T-helper 17 cell (primary cell): ENCODE data around the gene HSP90AB1. TPM values are rescaled to one million over a fixed set of nuclear protein-coding genes. Genes with fewer than 3 reads are reported as not detected.

ENCODE experiments used
- ATAC-seq: fragments of 150-1000 bp; cut with Tn5 transposase; 2 replicates; pipeline ENCODE4 v1.10.0; 2021; ENCODE audit warnings: mild to moderate bottlenecking, moderate library complexity
- DNase-seq, 3 donors: peaks; one replicate each; pipeline versions ENCODE4 v3.0.0 to v3.0.0-alpha.2; 2020 to 2021
- H3K9me3 ChIP-seq: one replicate; pipeline ENCODE4 v1.7.0; 2013; ENCODE audit warnings: low read length, mild to moderate bottlenecking; ENCODE audit not compliant: control insufficient read depth, poor library complexity, severe bottlenecking
- H3K27ac Mint-ChIP-seq: one replicate; pipeline ENCODE4 v1.8.0; 2022; ENCODE audit warnings: mild to moderate bottlenecking, moderate library complexity, mixed read lengths
- H3K27me3 Mint-ChIP-seq: one replicate; pipeline ENCODE4 v1.8.0; 2022; ENCODE audit warnings: mixed read lengths
- H3K36me3 Mint-ChIP-seq: one replicate; pipeline ENCODE4 v1.8.0; 2022; ENCODE audit warnings: low read depth, mixed read lengths
- H3K4me1 Mint-ChIP-seq: one replicate; pipeline ENCODE4 v1.8.0; 2022; ENCODE audit warnings: mild to moderate bottlenecking, mixed read lengths
- H3K4me3 Mint-ChIP-seq: one replicate; pipeline ENCODE4 v1.8.0; 2022; ENCODE audit warnings: mild to moderate bottlenecking, moderate library complexity, mixed read lengths
- total RNA-seq, 4 donors: library from RNA in 2 of 4; stranded (reverse) in 2 of 4; gene quantifications; one replicate each; pipeline ENCODE4 v1.2.3 and lab custom pipeline; 2022 to 2026

The HSP90AB1 gene
- total RNA-seq, 2 donors from 2014 or later: 454 to 478 TPM

DNA sequence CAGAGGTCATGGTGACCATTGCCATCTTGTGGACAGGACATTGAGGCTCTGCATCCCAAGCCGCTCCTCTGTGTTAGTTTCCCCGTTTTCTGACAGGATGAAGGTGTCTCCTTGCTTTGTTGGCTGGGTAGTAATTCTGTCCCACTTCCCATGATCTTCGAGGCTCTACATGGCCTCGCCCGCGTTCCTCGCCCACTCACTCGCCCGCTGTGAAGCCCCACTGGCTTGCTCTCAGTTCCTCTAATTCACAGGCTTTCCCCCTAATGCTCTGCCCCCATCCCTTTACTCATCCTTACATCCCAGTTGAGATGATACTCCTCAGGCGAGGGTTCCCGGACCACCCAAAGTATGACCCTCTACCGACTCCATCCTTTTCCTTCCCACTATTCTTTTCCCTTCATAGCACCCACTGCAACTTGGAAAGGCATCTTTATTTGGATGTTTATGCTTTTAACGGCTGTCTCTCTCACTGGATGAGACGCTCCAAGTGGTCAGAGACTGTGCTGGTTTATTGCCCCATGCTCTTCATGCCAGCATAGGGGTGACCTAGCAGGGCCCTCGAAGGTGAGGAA lies 10.9 kb downstream of the HSP90AB1 start:
- Mint-ChIP-seq H3K27ac (peak overlapping the region; percentile 98), H3K4me3 (peak overlapping the region; percentile 92), H3K36me3 (peaks cover 13% of the 10 kb centered on the region), H3K27me3 (no peaks in the 10 kb centered on the region), H3K4me1 (peaks cover 58% of the 10 kb centered on the region)
- ATAC-seq (peak; percentile 7), DNase-seq (no peak)
- H3K9me3 ChIP-seq: no peaks in the 10 kb centered on the region

DNA sequence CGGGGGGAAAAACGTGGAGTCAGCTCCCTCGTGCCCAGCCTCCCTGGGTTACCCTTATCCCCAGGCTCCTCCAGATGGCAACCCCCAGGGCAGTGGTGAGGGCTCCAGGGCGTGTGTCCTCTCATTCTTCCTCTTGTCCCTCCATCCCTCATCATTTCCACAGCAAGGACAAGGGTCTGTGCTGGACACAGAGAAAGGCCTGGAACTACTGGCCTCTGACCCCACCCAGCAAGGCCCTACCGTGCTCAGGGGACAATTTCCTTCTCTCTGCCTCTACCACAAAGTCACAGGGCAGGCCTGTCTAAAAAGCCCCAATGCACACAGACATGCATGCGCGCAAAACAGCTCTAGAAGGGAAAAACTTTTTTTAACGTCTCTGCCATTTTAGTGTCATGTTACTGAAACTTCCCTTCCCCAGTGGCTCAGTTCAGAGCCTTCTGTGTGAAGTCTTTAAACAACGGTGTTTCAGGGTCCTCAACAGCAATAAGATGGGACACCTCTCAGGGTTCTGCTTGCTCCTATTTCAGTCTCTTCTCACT lies 11.5 kb downstream of the HSP90AB1 start:
- H3K9me3 ChIP-seq: no peaks in the 10 kb centered on the region
- H3K27me3 Mint-ChIP-seq: no peaks in the 10 kb centered on the region
- H3K4me1 Mint-ChIP-seq: peaks cover 59% of the 10 kb centered on the region
- H3K27ac Mint-ChIP-seq: peak overlapping the region; percentile 98
- DNase-seq (no peak), ATAC-seq (no peak)
- peaks cover 13% of the 10 kb centered on the region for H3K36me3 Mint-ChIP-seq
- H3K4me3 Mint-ChIP-seq: peak overlapping the region; percentile 92

DNA sequence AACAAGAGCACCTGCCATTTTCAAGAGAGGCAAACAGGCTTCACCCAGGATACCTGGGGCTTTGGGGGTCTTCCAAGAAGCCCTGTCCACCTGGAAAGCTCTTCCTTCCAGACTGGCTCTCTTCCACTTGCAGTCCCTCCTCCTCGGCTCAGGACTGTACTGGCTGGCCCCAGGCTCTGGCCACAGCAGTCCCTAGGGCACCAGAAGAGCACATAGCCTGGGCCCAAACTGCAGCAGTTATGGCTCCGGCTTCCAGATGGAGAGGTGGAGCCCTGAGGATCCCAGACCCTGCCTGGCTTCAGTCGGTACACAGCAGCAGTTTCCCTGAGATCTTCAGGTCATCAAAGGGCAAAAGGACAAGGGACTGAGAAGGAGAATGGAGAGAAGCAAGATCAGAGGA lies 12.0 kb downstream of the HSP90AB1 start:
- H3K27ac Mint-ChIP-seq: peak overlapping the region; percentile 98
- H3K4me3 Mint-ChIP-seq: peak overlapping the region; percentile 92
- peaks cover 62% of the 10 kb centered on the region for H3K4me1 Mint-ChIP-seq
- ATAC-seq (no peak), DNase-seq (no peak)
- peaks cover 13% of the 10 kb centered on the region for H3K36me3 Mint-ChIP-seq
- no peaks in the 10 kb centered on the region for H3K9me3 ChIP-seq
- H3K27me3 Mint-ChIP-seq: no peaks in the 10 kb centered on the region

DNA sequence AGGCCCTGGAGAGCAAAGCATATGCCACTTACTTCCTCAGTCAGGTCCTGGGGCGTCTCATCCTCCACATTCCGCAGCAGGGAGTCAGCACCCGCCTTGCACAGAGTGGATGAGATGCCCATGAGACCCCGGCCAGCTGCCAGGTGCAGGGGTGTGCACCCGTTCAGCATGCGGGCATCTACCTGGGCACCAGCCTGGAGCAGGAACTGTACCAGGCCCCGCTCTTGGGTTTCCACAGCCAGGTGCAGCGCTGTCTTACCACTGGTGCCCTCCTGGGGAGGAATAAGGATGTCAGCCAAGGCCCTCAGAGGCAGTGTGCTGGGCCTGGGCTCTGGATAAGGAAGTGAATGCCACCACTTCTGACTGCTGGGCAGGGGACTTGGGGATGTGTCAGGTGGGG lies 13.1 kb downstream of the HSP90AB1 start:
- no peaks in the 10 kb centered on the region for H3K9me3 ChIP-seq
- ATAC-seq: no peak
- peaks cover 10% of the 10 kb centered on the region for H3K36me3 Mint-ChIP-seq
- H3K27ac Mint-ChIP-seq: peak overlapping the region; percentile 98
- H3K27me3 Mint-ChIP-seq: no peaks in the 10 kb centered on the region
- peak overlapping the region; percentile 25 for H3K4me3 Mint-ChIP-seq
- H3K4me1 Mint-ChIP-seq: peaks cover 61% of the 10 kb centered on the region
- no peak for DNase-seq

DNA sequence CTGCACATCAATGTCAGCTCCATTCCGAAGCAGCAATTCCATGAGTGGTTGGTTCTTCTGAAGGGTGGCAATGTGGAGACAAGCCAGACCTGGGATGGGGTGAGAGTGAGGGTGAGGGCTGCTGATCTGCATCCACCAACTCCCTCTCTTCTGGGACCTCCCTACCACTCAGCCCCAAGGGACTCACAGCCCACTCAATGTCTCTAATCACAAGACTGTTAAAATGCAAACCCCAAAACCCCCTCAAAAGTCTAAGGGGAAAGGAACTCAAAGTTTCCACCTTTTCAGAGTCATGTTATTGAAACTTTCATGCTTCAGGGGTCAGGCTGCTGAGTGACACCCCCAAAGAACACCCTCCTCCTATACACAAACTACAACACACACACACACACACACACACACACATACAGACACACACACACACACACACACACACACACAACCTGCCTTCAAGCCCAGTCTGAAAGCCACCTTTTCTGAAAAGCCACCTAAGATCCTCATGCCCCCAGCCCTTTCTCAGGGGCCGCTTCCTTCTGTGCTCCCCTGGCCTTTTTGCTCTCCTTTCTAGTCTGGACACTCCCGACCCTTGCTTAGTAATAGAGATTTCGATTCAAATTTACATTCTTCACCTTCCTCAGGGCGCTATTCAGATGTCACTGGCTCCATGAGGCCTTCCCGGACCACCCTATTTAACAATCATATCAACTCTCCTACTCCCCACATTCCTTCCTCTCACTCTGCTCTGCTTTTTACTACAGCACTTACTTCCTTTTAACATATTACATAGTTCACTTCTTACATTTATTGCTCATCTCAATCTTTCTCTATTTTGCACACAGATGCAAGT lies 13.8 kb downstream of the HSP90AB1 start:
- H3K27me3 Mint-ChIP-seq: no peaks in the 10 kb centered on the region
- peaks cover 10% of the 10 kb centered on the region for H3K36me3 Mint-ChIP-seq
- no peaks in the 10 kb centered on the region for H3K9me3 ChIP-seq
- H3K4me1 Mint-ChIP-seq: peaks cover 56% of the 10 kb centered on the region
- no peak for DNase-seq
- no peak for ATAC-seq
- peak overlapping the region; percentile 71 for H3K4me3 Mint-ChIP-seq
- peak overlapping the region; percentile 98 for H3K27ac Mint-ChIP-seq

DNA sequence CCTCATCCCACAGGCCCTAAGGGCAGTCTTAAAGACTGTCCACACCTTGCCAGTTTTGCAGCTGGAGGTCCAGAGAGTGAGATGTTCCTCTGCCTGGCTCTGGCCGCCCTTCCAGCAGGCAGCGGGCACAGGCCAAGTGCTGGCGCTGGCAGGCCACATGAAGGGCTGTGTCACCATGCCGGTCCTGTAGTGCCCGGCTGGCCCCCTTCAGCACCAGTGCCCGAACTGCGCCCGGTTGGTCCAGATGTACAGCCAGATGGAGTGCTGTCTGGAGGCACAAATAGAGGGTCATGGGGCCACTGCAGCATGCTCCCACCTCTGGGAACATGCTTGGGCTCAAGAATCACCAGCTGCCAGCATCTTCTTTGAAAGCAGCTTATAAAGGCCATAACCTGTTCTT lies 14.7 kb downstream of the HSP90AB1 start:
- Mint-ChIP-seq H3K4me1 (peaks cover 49% of the 10 kb centered on the region), H3K4me3 (peak overlapping the region; percentile 71), H3K27me3 (no peaks in the 10 kb centered on the region), H3K36me3 (peaks cover 10% of the 10 kb centered on the region), H3K27ac (peak overlapping the region; percentile 99)
- DNase-seq: no peak
- ATAC-seq: no peak
- no peaks in the 10 kb centered on the region for H3K9me3 ChIP-seq

DNA sequence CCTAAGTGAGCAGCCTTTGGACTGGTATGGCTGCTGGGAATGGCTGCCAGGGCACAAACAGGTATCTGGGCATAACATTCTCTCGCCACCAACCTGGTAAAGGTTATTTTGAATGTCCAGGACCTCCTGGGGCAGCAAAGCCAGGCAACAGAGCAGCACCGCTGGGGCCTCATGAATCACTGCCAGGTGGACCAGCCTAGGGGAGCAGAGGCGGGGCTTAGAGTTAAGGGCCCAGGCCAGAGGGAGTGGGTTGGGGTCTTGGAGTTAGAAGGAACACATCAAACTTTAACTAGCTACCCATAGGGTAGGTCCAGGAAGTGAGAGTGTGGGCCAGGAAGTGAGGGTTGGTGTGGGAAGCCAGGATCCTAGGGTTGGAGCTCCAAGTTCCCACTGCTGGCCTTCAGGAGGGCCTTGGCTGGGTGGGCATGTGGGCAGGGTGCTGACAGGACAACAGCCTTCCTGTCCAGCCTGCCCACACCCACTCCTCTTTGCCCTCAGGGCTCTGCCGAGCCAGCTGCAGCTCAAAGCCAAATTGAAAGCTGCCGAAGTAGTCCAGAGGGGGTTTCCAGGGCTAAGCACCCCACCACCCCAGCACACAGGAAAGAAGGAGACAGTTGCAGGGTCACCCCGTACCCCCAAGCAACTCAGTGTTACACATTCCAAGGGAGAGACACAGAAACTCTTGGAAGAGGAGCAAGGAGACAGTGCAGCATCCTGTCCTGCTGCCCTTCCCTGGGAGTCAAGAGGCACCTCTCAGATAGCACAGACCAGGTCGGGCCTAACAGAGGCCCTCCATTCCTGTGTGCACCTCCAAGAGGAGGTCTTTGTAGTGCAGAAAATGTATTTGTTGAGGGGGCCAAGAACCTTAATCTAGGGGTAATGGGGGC lies 15.8 kb downstream of the HSP90AB1 start:
- Mint-ChIP-seq H3K27ac (peak overlapping the region; percentile 99), H3K4me1 (peaks cover 47% of the 10 kb centered on the region), H3K4me3 (peak overlapping the region; percentile 98), H3K27me3 (no peaks in the 10 kb centered on the region), H3K36me3 (peaks cover 9% of the 10 kb centered on the region)
- DNase-seq (no peak), ATAC-seq (peak; percentile 16)
- H3K9me3 ChIP-seq: no peaks in the 10 kb centered on the region

DNA sequence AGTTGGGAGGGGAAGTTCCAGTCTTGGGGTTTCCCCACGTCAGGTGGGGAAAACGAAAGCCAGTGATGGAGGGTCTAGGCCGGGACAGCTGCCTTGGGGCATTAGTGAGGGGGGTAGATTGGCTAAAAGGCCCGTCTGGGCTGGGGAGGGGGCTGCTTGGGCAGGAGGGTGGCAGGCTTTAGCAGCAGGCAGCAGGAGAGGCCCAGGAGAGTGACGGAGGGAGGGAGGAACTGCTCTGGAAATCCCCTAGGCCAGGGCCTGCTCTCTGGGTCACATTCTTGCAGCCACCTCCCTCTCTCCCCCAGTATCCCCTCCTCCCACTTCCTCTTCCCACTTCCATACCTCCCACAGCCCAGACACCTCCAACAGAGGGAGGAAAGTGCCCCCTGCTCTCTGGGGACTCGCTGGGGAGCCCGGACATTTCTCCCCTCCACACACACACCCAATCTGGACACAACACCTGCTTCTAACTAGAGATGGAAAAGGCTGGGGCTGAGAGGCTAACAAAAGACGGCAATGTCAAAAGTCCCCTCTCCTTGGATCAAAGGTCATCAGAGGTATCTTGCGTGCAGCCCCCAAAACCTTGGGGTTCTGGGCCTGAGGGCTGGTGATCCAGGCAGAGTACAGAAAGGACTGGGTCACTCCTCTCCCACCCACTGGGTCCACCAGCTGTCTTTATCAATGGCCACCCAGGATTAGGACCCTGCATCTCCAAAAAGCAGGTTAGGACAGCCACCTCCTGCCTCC lies 16.6 kb downstream of the HSP90AB1 start:
- H3K4me3 Mint-ChIP-seq: peak overlapping the region; percentile 98
- H3K4me1 Mint-ChIP-seq: peaks cover 43% of the 10 kb centered on the region

DNA sequence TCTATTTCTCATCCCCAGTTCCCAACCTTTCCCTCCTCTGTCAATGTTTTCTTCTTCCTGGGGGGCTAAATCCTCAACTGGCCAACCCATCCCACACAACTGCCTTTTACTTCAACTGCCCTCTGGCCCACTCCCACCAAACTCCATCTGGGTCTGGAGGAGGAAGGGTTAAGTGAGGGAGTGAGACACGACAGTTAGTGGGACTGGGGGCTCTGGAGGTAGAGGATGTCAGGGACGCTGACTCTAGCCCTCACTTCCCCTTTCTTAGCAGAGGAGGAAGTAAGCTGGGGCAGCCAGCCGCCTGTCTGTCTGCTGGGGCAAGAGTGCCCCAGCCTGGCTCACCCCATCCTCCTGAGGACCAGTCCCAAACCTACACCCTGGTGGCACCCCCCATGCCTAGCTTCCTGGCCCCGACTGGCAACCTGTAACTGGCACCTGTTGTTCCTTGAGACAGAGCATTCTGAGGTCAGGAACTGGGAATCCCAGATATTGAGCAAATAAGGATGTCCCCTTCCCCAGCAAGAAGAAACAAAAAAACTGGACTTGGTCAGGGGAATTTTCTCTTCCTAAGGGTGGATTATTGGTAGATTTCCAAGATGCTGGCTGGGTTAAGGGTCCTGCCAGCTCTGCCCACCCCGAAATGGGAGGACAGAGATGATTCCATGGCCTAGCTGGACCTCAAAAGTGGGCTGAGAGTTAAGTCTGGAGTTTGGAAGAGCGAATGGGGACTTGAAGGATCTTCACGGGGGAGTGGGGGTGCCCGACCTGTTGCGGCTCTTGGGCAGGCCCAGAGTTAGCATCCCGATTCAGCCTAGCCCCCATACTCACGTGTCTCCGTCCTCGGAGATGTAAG lies 17.5 kb downstream of the HSP90AB1 start:
- ATAC-seq (peak; percentile 18), DNase-seq (peak in 2 of 3 donors; percentile 30 to 31)
- peaks cover 41% of the 10 kb centered on the region for H3K4me1 Mint-ChIP-seq
- H3K9me3 ChIP-seq: no peaks in the 10 kb centered on the region
- peaks cover 13% of the 10 kb centered on the region for H3K27me3 Mint-ChIP-seq
- H3K4me3 Mint-ChIP-seq: peak overlapping the region; percentile 98
- H3K27ac Mint-ChIP-seq: peak overlapping the region; percentile 99
- H3K36me3 Mint-ChIP-seq: peaks cover 6% of the 10 kb centered on the region

More for the DNA sequence above, 16.6 kb downstream of the HSP90AB1 start:
- peaks cover 6% of the 10 kb centered on the region for H3K36me3 Mint-ChIP-seq
- peak; percentile 44 for ATAC-seq
- H3K27ac Mint-ChIP-seq: peak overlapping the region; percentile 99
- peak in 2 of 3 donors; percentile 44 to 47 for DNase-seq
- H3K27me3 Mint-ChIP-seq: peaks cover 4% of the 10 kb centered on the region
- H3K9me3 ChIP-seq: no peaks in the 10 kb centered on the region

DNA sequence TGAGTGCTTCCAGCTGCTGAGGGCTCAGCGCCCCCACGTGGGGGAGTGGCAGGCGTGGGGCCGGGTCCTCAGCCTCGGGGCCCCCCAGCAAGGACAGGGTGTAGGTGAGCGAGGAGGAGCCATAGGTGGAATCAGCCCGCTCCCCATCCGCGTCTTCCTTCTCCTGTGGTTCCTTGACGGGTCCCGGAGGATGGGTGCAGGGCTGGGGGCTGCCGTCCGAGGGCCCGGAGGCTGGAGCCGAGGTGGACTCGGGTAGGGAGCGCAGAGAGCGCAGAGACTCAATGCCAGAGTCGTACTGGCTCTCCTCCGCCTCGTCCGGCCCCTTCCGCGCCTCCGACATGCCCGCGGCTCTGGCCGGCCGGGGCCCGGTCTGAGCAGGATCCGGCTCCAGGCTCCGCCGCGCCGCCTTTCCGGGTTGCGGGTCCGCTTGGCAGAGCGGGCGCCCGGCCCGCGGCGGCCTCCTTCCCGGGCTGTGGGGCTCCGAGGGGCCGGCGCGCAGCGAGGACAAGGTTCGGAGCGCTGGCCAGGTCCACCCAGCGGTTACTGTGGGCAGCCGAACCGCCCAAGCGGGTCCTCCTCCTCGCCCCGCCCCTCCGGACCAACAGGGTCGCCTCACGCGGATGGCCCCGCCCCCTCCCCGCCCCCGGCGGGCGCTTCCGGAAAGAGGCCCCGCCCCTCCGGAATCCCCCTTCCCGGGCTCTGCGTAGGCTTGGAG lies 18.3 kb downstream of the HSP90AB1 start, which contains the start of gene NFKBIE:
NFKBIE (minus strand) TSS at position 545 of the 715 bp plus-strand sequence; CDS start at position 340, 205 bp downstream.
- DNase-seq (peak; percentile 94 to 98 (median 97)), ATAC-seq (peak; percentile 79)
- Mint-ChIP-seq H3K4me3 (peak within 1 kb of the TSS; percentile 98), H3K27me3 (peaks cover 20% of the 10 kb centered on the region), H3K27ac (peak within 1 kb of the TSS; percentile 99), H3K36me3 (peaks cover 6% of the 10 kb centered on the region), H3K4me1 (peaks cover 45% of the 10 kb centered on the region)
- no peaks in the 10 kb centered on the region for H3K9me3 ChIP-seq

DNA sequence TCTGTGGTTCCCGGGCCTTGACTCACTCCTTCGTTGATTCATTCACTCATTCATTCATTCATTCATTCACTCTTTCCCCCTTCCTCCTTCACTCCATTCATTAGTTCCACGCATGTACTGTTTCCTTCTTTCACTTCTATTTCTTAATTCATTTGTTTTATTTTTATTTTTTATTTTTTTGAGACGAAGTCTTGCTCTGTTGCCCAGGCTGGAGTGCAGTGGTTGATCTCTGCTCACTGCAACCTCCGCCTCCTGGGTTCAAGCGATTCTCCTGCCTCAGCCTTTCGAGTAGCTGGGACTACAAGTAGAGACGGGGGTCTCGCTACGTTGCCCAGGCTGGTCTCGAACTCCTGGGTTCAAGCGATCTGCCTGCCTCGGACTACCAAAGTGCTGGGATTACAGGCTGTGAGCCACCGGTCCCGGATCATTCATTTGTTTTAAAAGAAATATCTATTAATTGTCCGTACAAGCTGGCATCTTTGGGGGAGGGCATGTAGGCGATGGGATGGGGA lies 18.9 kb downstream of the HSP90AB1 start:
- Mint-ChIP-seq H3K27me3 (peaks cover 20% of the 10 kb centered on the region), H3K36me3 (peaks cover 4% of the 10 kb centered on the region), H3K4me1 (peaks cover 44% of the 10 kb centered on the region), H3K4me3 (peak overlapping the region; percentile 98), H3K27ac (peak overlapping the region; percentile 99)
- ATAC-seq: no peak
- H3K9me3 ChIP-seq: no peaks in the 10 kb centered on the region
- no peak for DNase-seq
